Measurements from ENCODE around the gene ESRRA.

The ESRRA gene

DNA sequence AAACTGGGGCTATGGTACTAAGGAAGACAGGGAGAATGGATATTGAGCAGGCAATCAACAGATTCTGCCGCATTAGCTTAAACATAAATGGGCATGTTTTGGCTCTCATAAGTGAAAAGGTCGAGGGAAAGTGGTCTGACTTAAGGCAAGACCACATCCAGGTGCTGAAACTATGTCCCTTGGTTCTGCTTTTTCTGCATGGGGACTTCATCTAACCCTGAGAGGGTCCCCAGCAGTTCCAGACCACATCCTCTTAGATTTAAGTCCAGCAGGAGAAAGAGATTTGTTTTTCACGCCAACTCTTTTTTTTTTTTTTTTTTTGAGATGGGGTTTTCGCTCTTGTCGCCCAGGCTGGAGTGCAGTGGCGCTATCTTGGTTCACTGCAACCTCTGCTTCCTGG, 59.1 kb downstream of the ESRRA start:
- FAIRE-seq = no peak
- DNase-seq (ENCODE audit: low spot score) = no peak

GRCh38 chr11:64364911-64365310, 59.6 kb downstream of the ESRRA start:
- no peak for DNase-seq (ENCODE audit: low spot score)
- no peak for FAIRE-seq
